ENCODE measurements around the gene FMN1. TPM values are rescaled to one million over a fixed set of nuclear protein-coding genes. Genes with fewer than 3 reads are reported as not detected.

The FMN1 gene
- total and polyA plus RNA-seq, 10 of the 15 experiments (the other 5 are each of a cell fraction or from before 2014, with no cell fraction given), result 0.05 to 0.16 (median 0.08) TPM; not detected in 4

GRCh38 chr15:32775103-32775502, 419.4 kb downstream of the FMN1 start:
- no peak for DNase-seq (ENCODE audit: low read depth, low spot score)
- no peaks in the 10 kb centered on the region; a peak in 1 of 4 replicates for H3K27me3 ChIP-seq (replicated peaks in 1 of 2; ENCODE audit: control insufficient read depth in 2 of 2, insufficient read depth in 2 of 2, low read length in 1 of 2)
- WGBS (ENCODE audit: insufficient coverage, insufficient replicate concordance, low lambda C conversion rate, missing lambda C conversion rate), result 24% methylated on average over 3 of the region's 3 CpGs
- BruUV-seq (replicated peaks), result no TSS peak
- TF ChIP-seq NR2C2 (IDR thresholded peaks at IDR 0.05; ENCODE audit: borderline replicate concordance, control insufficient read depth, insufficient read length, low read depth) (no peak), PRDM15 (CRISPR knock-in tag; IDR thresholded peaks at IDR 0.05) (no peak), PML (IDR thresholded peaks at IDR 0.05; ENCODE audit: low read length) (no peak), NFXL1 (IDR thresholded peaks at IDR 0.05; ENCODE audit: borderline replicate concordance) (no peak), RAD21 (IDR thresholded peaks at IDR 0.05; ENCODE audit: insufficient read depth, low read depth, low read length) (no peak), FOXK2 (IDR thresholded peaks at IDR 0.05) (no peak), HDAC2 (IDR thresholded peaks at IDR 0.05) (no peak), NR2C1 (IDR thresholded peaks at IDR 0.05) (no peak), E2F4 (IDR thresholded peaks at IDR 0.05; ENCODE audit: low read depth, low read length) (no peak), KDM1A (IDR thresholded peaks at IDR 0.05; ENCODE audit: borderline replicate concordance) (no peak), IRF5 (IDR thresholded peaks at IDR 0.05; ENCODE audit: borderline replicate concordance) (no peak), ZNF622 (IDR thresholded peaks at IDR 0.05) (no peak), HDGF (IDR thresholded peaks at IDR 0.05) (no peak), RAD51 (IDR thresholded peaks at IDR 0.05) (no peak), CREB1 (IDR thresholded peaks at IDR 0.05; ENCODE audit: low read depth) (no peak), LARP7 (IDR thresholded peaks at IDR 0.05) (no peak), JUNB (IDR thresholded peaks at IDR 0.05) (no peak), NFYA (IDR thresholded peaks at IDR 0.05; ENCODE audit: borderline replicate concordance, low read depth, low read length) (no peak), SREBF1 (IDR thresholded peaks at IDR 0.05; ENCODE audit: low read length) (no peak), BHLHE40 (IDR thresholded peaks at IDR 0.05; ENCODE audit: borderline replicate concordance in 1 of 2, low read depth in 2 of 2, low read length in 1 of 2) (no peak)
- no peak for FAIRE-seq
- ChIA-PET RAD21 (ENCODE audit: unreplicated experiment) (no interaction called here), CTCF (interaction anchor here (0.6 kb wide), 1 partner anchor 109 kb away, joined by 3 read pairs; no protein-coding TSS in a partner anchor), POLR2A (no interaction called here), SMC1A (ENCODE audit: uncharacterized antibody, unreplicated experiment) (interaction anchor here (1.5 kb wide), 1 partner anchor 68 kb away, joined by 5 read pairs; no protein-coding TSS in a partner anchor)
- ATAC-seq, result no peak
- no peak overlapping the region for H3K4me2 ChIP-seq (ENCODE audit: control insufficient read depth, insufficient read depth)
- no peaks in the 10 kb centered on the region for H4K20me1 ChIP-seq (ENCODE audit: control insufficient read depth, insufficient read depth)
- H3K9ac ChIP-seq (ENCODE audit: control insufficient read depth, insufficient read depth, low read length), result no peak overlapping the region
- no peak overlapping the region for H3K4me3 ChIP-seq
- H3K79me2 ChIP-seq (ENCODE audit: control insufficient read depth, insufficient read depth, low read length), result no peaks in the 10 kb centered on the region
- no peak overlapping the region for H3K27ac ChIP-seq (ENCODE audit: control insufficient read depth, insufficient read depth)
- in situ Hi-C loops (cut with MboI), result no loop called here
- no peaks in the 10 kb centered on the region for H3K36me3 ChIP-seq (ENCODE audit: control insufficient read depth in 2 of 2, insufficient read depth in 2 of 2, low read length in 1 of 2)
- H2AFZ ChIP-seq (ENCODE audit: control insufficient read depth, low read depth, low read length), result no peak overlapping the region
- H3K4me1 ChIP-seq (ENCODE audit: control insufficient read depth, insufficient read depth, low read length), result no peaks in the 10 kb centered on the region
- H3K9me3 ChIP-seq (replicated peaks; ENCODE audit: control insufficient read depth, insufficient read depth, low read length), result no peaks in the 10 kb centered on the region
- intact Hi-C loops (cut with micrococcal nuclease; ENCODE audit: unreplicated experiment), result no loop called here

Data from GM12878 (cell line).